Progenitor cell of endocrine pancreas (in vitro differentiated cells): ENCODE results near the gene ZC4H2. TPM values are rescaled to one million over a fixed set of nuclear protein-coding genes. Genes with fewer than 3 reads are reported as not detected.

ENCODE experiments used
- DNase-seq: peaks from one replicate; pipeline ENCODE4 v3.0.0; 2021; ENCODE audit warnings: low spot score; ENCODE audit not compliant: unreplicated experiment
- H3K27ac Mint-ChIP-seq: 2 replicates; pipeline ENCODE4 v1.8.0; 2021; ENCODE audit warnings: mild to moderate bottlenecking, moderate library complexity, mixed read lengths
- H3K27me3 Mint-ChIP-seq: 2 replicates; pipeline ENCODE4 v1.8.0; 2021; ENCODE audit warnings: mixed read lengths
- H3K36me3 Mint-ChIP-seq: 2 replicates; pipeline ENCODE4 v1.8.0; 2022; ENCODE audit warnings: mixed read lengths; ENCODE audit not compliant: insufficient read depth
- H3K4me1 Mint-ChIP-seq: 2 replicates; pipeline ENCODE4 v1.8.0; 2021; ENCODE audit warnings: low read depth, mixed read lengths
- H3K4me3 Mint-ChIP-seq: 2 replicates; pipeline ENCODE4 v1.8.0; 2021; ENCODE audit warnings: low read depth, mild to moderate bottlenecking, moderate library complexity, mixed read lengths
- H3K9me3 Mint-ChIP-seq: 2 replicates; pipeline ENCODE4 v1.8.0; 2021; ENCODE audit warnings: low read depth, mixed read lengths
- CTCF ChIP-seq: fragments of 200-600 bp; sonication (generic); IDR thresholded peaks from one replicate; pipeline ENCODE4 v1.5.0; 2021; ENCODE audit warnings: antibody characterized with exemption, mild to moderate bottlenecking; ENCODE audit not compliant: unreplicated experiment
- total RNA-seq: library from RNA; stranded (reverse); gene quantifications from 2 replicates; pipeline ENCODE4 v1.2.1, GENCODE V29; 2021

Gene ZC4H2
- total RNA-seq, 1 donor from 2014 or later = 32.3 TPM

GRCh38 chrX:64994131-64994798 lies 18.0 kb upstream of the ZC4H2 start:
- DNase-seq = no peak
- no peaks in the 10 kb centered on the region for H3K4me1 Mint-ChIP-seq
- TF ChIP-seq CTCF = no peak
- H3K27me3 Mint-ChIP-seq = no peaks in the 10 kb centered on the region
- peaks cover 41% of the 10 kb centered on the region for H3K9me3 Mint-ChIP-seq
- H3K4me3 Mint-ChIP-seq = no peak overlapping the region
- H3K27ac Mint-ChIP-seq = no peak overlapping the region
- peaks cover 3% of the 10 kb centered on the region for H3K36me3 Mint-ChIP-seq

DNA sequence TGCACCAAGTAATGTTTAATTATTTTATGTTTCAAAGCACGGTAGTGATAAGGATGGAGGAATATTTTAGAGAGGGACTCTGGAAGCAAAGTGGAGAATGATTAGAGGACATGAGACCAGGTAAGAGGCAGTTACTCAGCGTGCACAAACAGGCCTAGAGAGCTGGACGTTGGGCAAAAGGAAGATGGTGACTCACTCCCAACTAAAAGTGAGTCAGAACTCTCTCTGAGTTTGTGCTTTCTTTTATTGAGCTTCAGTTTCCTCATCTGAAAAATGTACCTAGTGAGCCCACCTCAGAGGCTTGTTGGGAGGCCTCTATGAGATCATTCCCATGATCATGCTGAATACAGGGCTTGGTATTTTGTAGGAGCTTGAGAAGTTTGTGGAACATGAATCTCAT lies 1.6 kb upstream of the ZC4H2 start:
- no peak for DNase-seq
- Mint-ChIP-seq H3K27ac (no peak overlapping the region), H3K36me3 (peaks cover 14% of the 10 kb centered on the region), H3K4me3 (no peak overlapping the region), H3K27me3 (no peaks in the 10 kb centered on the region), H3K9me3 (peaks cover 16% of the 10 kb centered on the region), H3K4me1 (peaks cover 8% of the 10 kb centered on the region)
- no peak for TF ChIP-seq CTCF

DNA sequence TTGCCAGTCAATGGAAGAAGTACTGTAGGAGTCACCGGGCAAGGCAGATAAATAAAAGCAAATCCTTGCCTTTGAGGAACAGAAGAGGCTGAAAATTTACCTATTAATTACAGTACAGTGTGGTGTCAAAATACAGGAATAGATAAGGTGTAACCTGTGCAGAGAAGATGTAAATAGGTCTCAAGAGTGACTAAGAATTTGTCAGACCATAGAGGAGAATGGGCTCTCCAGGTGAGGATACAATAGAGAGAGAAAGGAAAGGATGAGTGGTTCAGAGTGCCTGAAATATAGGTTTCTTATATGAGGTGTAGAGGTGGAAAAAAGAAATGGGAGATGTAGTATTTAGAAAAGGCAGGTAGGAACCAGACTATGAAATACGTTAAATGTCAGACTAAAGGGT lies 801 bp upstream of the ZC4H2 start:
- peaks cover 20% of the 10 kb centered on the region for H3K36me3 Mint-ChIP-seq
- TF ChIP-seq CTCF = no peak
- DNase-seq = no peak
- H3K27me3 Mint-ChIP-seq = no peaks in the 10 kb centered on the region
- no peak overlapping the region for H3K27ac Mint-ChIP-seq
- H3K4me1 Mint-ChIP-seq = peaks cover 2% of the 10 kb centered on the region
- peaks cover 21% of the 10 kb centered on the region for H3K9me3 Mint-ChIP-seq
- peak overlapping the region; percentile 90 for H3K4me3 Mint-ChIP-seq

DNA sequence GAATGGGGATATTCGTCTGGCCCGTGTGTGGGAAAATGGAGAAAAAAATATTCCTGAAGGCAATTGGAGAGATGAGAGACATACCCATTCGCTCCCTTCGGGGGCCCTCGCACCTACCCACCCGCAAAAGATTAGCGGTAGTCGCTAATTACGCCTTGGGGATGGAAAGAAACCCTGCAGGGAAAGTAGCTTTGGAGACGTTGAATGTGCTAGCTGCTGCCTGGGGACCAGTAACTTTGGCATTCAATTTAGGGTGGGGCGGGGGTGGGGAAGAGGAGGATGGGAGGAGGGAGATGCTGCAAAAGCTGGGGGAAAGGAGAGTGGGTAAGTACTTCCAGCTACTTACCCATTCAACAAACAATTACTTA lies 407 bp upstream of the ZC4H2 start:
- Mint-ChIP-seq H3K36me3 (peaks cover 23% of the 10 kb centered on the region), H3K4me1 (peaks cover 1% of the 10 kb centered on the region), H3K27me3 (no peaks in the 10 kb centered on the region), H3K4me3 (peak overlapping the region; percentile 90), H3K9me3 (peaks cover 25% of the 10 kb centered on the region), H3K27ac (no peak overlapping the region)
- TF ChIP-seq CTCF = no peak
- no peak for DNase-seq

DNA sequence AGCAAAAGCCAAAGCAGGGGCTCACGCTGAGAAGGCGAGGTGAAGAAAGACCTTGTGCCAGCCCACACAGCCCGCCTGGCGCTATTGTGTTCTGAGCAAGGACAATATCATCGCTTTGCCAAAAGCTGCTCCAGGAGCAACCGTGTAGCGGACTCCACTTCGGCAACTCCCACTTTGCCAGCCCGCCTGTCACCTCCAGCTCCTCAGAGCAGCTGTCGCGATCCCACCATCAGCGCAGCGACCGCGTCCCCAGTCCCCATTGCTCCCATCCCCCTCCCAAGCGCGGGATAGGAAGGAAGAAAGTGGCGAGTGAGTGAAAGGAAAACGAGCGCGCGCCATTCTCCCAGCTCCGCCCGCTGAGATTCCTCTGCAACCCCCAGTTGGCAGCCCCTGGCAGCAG lies 759 bp downstream of the ZC4H2 start:
- Mint-ChIP-seq H3K36me3 (peaks cover 33% of the 10 kb centered on the region), H3K9me3 (peaks cover 33% of the 10 kb centered on the region), H3K4me3 (peak overlapping the region; percentile 90), H3K27ac (peak overlapping the region; percentile 94), H3K4me1 (peaks cover 1% of the 10 kb centered on the region), H3K27me3 (no peaks in the 10 kb centered on the region)
- no peak for TF ChIP-seq CTCF
- no peak for DNase-seq
